Progenitor cell of endocrine pancreas (in vitro differentiated cells): ENCODE measurements around the gene GRP. TPM values are rescaled to one million over a fixed set of nuclear protein-coding genes. Genes with fewer than 3 reads are reported as not detected.

ENCODE experiments used
- DNase-seq: peaks from one replicate; pipeline ENCODE4 v3.0.0; 2021; ENCODE audit warnings: low spot score; ENCODE audit not compliant: unreplicated experiment
- H3K27ac Mint-ChIP-seq: 2 replicates; pipeline ENCODE4 v1.8.0; 2021; ENCODE audit warnings: mild to moderate bottlenecking, moderate library complexity, mixed read lengths
- H3K27me3 Mint-ChIP-seq: 2 replicates; pipeline ENCODE4 v1.8.0; 2021; ENCODE audit warnings: mixed read lengths
- H3K36me3 Mint-ChIP-seq: 2 replicates; pipeline ENCODE4 v1.8.0; 2022; ENCODE audit warnings: mixed read lengths; ENCODE audit not compliant: insufficient read depth
- H3K4me1 Mint-ChIP-seq: 2 replicates; pipeline ENCODE4 v1.8.0; 2021; ENCODE audit warnings: low read depth, mixed read lengths
- H3K4me3 Mint-ChIP-seq: 2 replicates; pipeline ENCODE4 v1.8.0; 2021; ENCODE audit warnings: low read depth, mild to moderate bottlenecking, moderate library complexity, mixed read lengths
- H3K9me3 Mint-ChIP-seq: 2 replicates; pipeline ENCODE4 v1.8.0; 2021; ENCODE audit warnings: low read depth, mixed read lengths
- CTCF ChIP-seq: fragments of 200-600 bp; sonication (generic); IDR thresholded peaks from one replicate; pipeline ENCODE4 v1.5.0; 2021; ENCODE audit warnings: antibody characterized with exemption, mild to moderate bottlenecking; ENCODE audit not compliant: unreplicated experiment
- total RNA-seq: library from RNA; stranded (reverse); gene quantifications from 2 replicates; pipeline ENCODE4 v1.2.1, GENCODE V29; 2021

The GRP gene
- total RNA-seq, 1 donor from 2014 or later, result not detected

- Mint-ChIP-seq H3K4me3 (no peak overlapping the region), H3K27ac (no peak overlapping the region), H3K9me3 (no peaks in the 10 kb centered on the region), H3K27me3 (peaks cover 99% of the 10 kb centered on the region), H3K4me1 (no peaks in the 10 kb centered on the region), H3K36me3 (no peaks in the 10 kb centered on the region)
- TF ChIP-seq CTCF, result no peak
- no peak for DNase-seq
Measured at GRCh38 chr18:59279193-59279592, 59.2 kb downstream of the GRP start.

GRCh38 chr18:59279722-59280121 lies 59.8 kb downstream of the GRP start:
- Mint-ChIP-seq H3K27ac (no peak overlapping the region), H3K27me3 (peaks cover 99% of the 10 kb centered on the region), H3K36me3 (no peaks in the 10 kb centered on the region), H3K9me3 (no peaks in the 10 kb centered on the region), H3K4me1 (no peaks in the 10 kb centered on the region), H3K4me3 (no peak overlapping the region)
- no peak for TF ChIP-seq CTCF
- DNase-seq, result no peak

Other genes starting within 250 kb of the GRP start
- gene SEC11C, start 80.3 kb upstream of the GRP start, total RNA-seq, result 86.1 and 91.9 TPM in 2 replicates
- gene RAX, start 53.3 kb downstream of the GRP start, total RNA-seq, result not detected in 2 replicates
- gene CPLX4, start 98.5 kb downstream of the GRP start, total RNA-seq, result not detected in 2 replicates
- gene LMAN1, start 139.1 kb downstream of the GRP start, total RNA-seq, result 78.2 and 79.2 TPM in 2 replicates